ENCODE results near the gene GTF2IRD1.
A peak's percentile ranks its signal among the peaks of the same experiment; 100 is the strongest.
"Not testable (repeated sequence)": the region's sequence is repeated elsewhere in the genome, so short reads cannot be mapped to it uniquely, and the experiment has no call there.

Gene GTF2IRD1

DNA sequence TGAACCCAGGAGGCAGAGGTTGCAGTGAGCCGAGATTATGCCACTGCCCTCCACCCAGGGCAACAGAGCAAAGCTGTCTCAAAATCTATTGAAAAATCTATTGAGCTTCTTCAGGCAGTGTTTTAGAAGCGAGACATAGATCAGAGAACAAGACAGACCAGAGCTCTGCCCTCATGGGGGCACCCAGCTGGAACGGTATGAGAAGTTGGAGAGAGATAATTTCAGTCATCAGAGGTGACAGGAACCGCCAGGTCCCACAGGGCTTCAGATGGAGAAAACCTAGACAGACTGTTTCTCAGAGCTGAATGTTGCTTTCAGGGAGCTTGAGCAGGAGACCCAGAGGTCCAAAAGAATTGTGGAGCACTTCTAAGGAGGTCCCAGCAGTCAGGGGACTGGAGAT is 14.2 kb upstream of the GTF2IRD1 start:
- peaks cover 3 to 5% of the 10 kb centered on the region in 2 donors for H3K9me3 ChIP-seq (replicated peaks in 1 of 2; ENCODE audit: control insufficient read depth in 2 of 2, insufficient read depth in 1 of 2, low read depth in 1 of 2, low read length in 2 of 2)
- peaks cover 11 to 17% of the 10 kb centered on the region in 2 donors for H3K4me1 ChIP-seq (ENCODE audit: control insufficient read depth in 2 of 2, insufficient read depth in 1 of 2, low read depth in 1 of 2, low read length in 2 of 2)
- H3K18ac ChIP-seq (ENCODE audit: low read length): no peak overlapping the region
- no peak overlapping the region for H4K91ac ChIP-seq (ENCODE audit: low read depth, low read length, poor library complexity)
- H3K27me3 ChIP-seq (ENCODE audit: control insufficient read depth in 3 of 3, insufficient read depth in 3 of 3, low read depth in 1 of 3, low read length in 3 of 3): no peaks in the 10 kb centered on the region
- H2BK12ac ChIP-seq (ENCODE audit: low read length): no peak overlapping the region
- WGBS, 2 donors (ENCODE audit: extremely low coverage in 2 of 2, insufficient read length in 2 of 2, insufficient replicate concordance in 1 of 2): no CpG with 5 or more reads among the region's 4 CpGs
- H3K4me2 ChIP-seq (ENCODE audit: insufficient read depth, low read length, poor library complexity, severe bottlenecking): no peak overlapping the region
- H3K4ac ChIP-seq (ENCODE audit: low read length): no peak overlapping the region
- H3K9ac ChIP-seq (ENCODE audit: low read depth, low read length, poor library complexity): no peak overlapping the region
- H2BK5ac ChIP-seq (ENCODE audit: low read length): no peak overlapping the region
- no peak overlapping the region for H4K8ac ChIP-seq (ENCODE audit: low read depth, low read length)
- DNase-seq (ENCODE audit: low spot score): no peak
- no peaks in the 10 kb centered on the region for H3K36me3 ChIP-seq (replicated peaks in 1 of 2; ENCODE audit: control insufficient read depth in 2 of 2, insufficient read depth in 2 of 2, low read length in 2 of 2)
- H2AK5ac ChIP-seq (ENCODE audit: low read depth, low read length): no peak overlapping the region
- no peaks in the 10 kb centered on the region for H3K79me1 ChIP-seq (ENCODE audit: low read depth, low read length)
- no peak overlapping the region for H2AFZ ChIP-seq (ENCODE audit: low read length)
- H3K14ac ChIP-seq (ENCODE audit: low read length): no peak overlapping the region
- no peak overlapping the region for H2BK15ac ChIP-seq (ENCODE audit: low read length)
- H3K23ac ChIP-seq (ENCODE audit: low read depth, low read length, poor library complexity): no peak overlapping the region
- H2BK120ac ChIP-seq (ENCODE audit: low read depth, low read length): no peak overlapping the region
- H3K4me3 ChIP-seq (ENCODE audit: low read length in 2 of 2): no peak overlapping the region
- no peak overlapping the region for H3K27ac ChIP-seq (replicated peaks; ENCODE audit: low read length)

GRCh38 chr7:74440143-74440542 is 13.6 kb upstream of the GTF2IRD1 start:
- H3K79me1 ChIP-seq (ENCODE audit: low read depth, low read length); H4K91ac ChIP-seq (ENCODE audit: low read depth, low read length, poor library complexity); H2BK5ac ChIP-seq (ENCODE audit: low read length); H2BK120ac ChIP-seq (ENCODE audit: low read depth, low read length); H2BK12ac ChIP-seq (ENCODE audit: low read length); H3K23ac ChIP-seq (ENCODE audit: low read depth, low read length, poor library complexity); H3K4me3 ChIP-seq (ENCODE audit: low read length in 2 of 2); H4K8ac ChIP-seq (ENCODE audit: low read depth, low read length); H2AFZ ChIP-seq (ENCODE audit: low read length); H3K14ac ChIP-seq (ENCODE audit: low read length); H3K9ac ChIP-seq (ENCODE audit: low read depth, low read length, poor library complexity); H3K4ac ChIP-seq (ENCODE audit: low read length); H3K27me3 ChIP-seq (ENCODE audit: control insufficient read depth in 3 of 3, insufficient read depth in 3 of 3, low read depth in 1 of 3, low read length in 3 of 3); H3K18ac ChIP-seq (ENCODE audit: low read length); H3K4me2 ChIP-seq (ENCODE audit: insufficient read depth, low read length, poor library complexity, severe bottlenecking); DNase-seq (ENCODE audit: low spot score); H3K27ac ChIP-seq (replicated peaks; ENCODE audit: low read length); H2AK5ac ChIP-seq (ENCODE audit: low read depth, low read length); H3K36me3 ChIP-seq (replicated peaks in 1 of 2; ENCODE audit: control insufficient read depth in 2 of 2, insufficient read depth in 2 of 2, low read length in 2 of 2); H2BK15ac ChIP-seq (ENCODE audit: low read length); H3K9me3 ChIP-seq (replicated peaks in 1 of 2; ENCODE audit: control insufficient read depth in 2 of 2, insufficient read depth in 1 of 2, low read depth in 1 of 2, low read length in 2 of 2): not testable (repeated sequence)
- no CpG with 5 or more reads among the region's 3 CpGs for WGBS, 2 donors (ENCODE audit: extremely low coverage in 2 of 2, insufficient read length in 2 of 2, insufficient replicate concordance in 1 of 2)
- H3K4me1 ChIP-seq (ENCODE audit: control insufficient read depth in 2 of 2, insufficient read depth in 1 of 2, low read depth in 1 of 2, low read length in 2 of 2): peaks cover 11 to 17% of the 10 kb centered on the region in 2 donors

DNA sequence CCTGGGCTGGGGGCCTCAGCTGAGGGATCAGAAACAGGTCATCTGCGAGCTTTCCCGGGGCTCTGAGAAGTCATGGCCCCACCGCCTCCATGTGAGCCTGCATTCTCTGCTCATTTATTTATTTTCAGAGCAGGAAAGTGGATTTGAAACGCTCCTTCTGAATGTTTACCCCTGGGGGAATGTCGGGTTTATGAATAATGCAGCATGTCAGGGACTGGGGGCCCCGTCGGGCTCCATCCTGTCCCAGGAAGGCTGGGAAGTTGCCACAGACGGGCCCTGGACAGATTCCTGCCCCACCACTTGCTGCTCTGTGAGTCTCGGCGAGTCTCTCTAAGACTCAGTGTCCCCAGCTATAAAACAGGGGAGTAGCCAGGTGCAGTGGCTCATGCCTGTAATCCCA is 11.9 kb upstream of the GTF2IRD1 start:
- H3K4me1 ChIP-seq (ENCODE audit: control insufficient read depth in 2 of 2, insufficient read depth in 1 of 2, low read depth in 1 of 2, low read length in 2 of 2): peaks cover 11 to 17% of the 10 kb centered on the region in 2 donors
- no peak overlapping the region for H2BK5ac ChIP-seq (ENCODE audit: low read length)
- no peak overlapping the region for H3K14ac ChIP-seq (ENCODE audit: low read length)
- no peaks in the 10 kb centered on the region for H3K36me3 ChIP-seq (replicated peaks in 1 of 2; ENCODE audit: control insufficient read depth in 2 of 2, insufficient read depth in 2 of 2, low read length in 2 of 2)
- DNase-seq (ENCODE audit: low spot score): no peak
- no peak overlapping the region for H3K4ac ChIP-seq (ENCODE audit: low read length)
- no peak overlapping the region for H2AK5ac ChIP-seq (ENCODE audit: low read depth, low read length)
- no peak overlapping the region for H3K4me2 ChIP-seq (ENCODE audit: insufficient read depth, low read length, poor library complexity, severe bottlenecking)
- H3K9me3 ChIP-seq (replicated peaks in 1 of 2; ENCODE audit: control insufficient read depth in 2 of 2, insufficient read depth in 1 of 2, low read depth in 1 of 2, low read length in 2 of 2): peaks cover 1 to 5% of the 10 kb centered on the region in 2 donors
- H2BK15ac ChIP-seq (ENCODE audit: low read length): no peak overlapping the region
- whole genome bisulfite sequencing, 2 donors (ENCODE audit: extremely low coverage in 2 of 2, insufficient read length in 2 of 2, insufficient replicate concordance in 1 of 2): no CpG with 5 or more reads among the region's 10 CpGs
- no peak overlapping the region for H3K27ac ChIP-seq (replicated peaks; ENCODE audit: low read length)
- no peak overlapping the region for H3K9ac ChIP-seq (ENCODE audit: low read depth, low read length, poor library complexity)
- H2BK120ac ChIP-seq (ENCODE audit: low read depth, low read length): no peak overlapping the region
- H3K27me3 ChIP-seq (ENCODE audit: control insufficient read depth in 3 of 3, insufficient read depth in 3 of 3, low read depth in 1 of 3, low read length in 3 of 3): no peaks in the 10 kb centered on the region
- H2AFZ ChIP-seq (ENCODE audit: low read length): peak overlapping the region; percentile 76
- H3K79me1 ChIP-seq (ENCODE audit: low read depth, low read length): no peaks in the 10 kb centered on the region
- H4K91ac ChIP-seq (ENCODE audit: low read depth, low read length, poor library complexity): no peak overlapping the region
- H3K18ac ChIP-seq (ENCODE audit: low read length): no peak overlapping the region
- H2BK12ac ChIP-seq (ENCODE audit: low read length): no peak overlapping the region
- H3K23ac ChIP-seq (ENCODE audit: low read depth, low read length, poor library complexity): no peak overlapping the region
- no peak overlapping the region for H4K8ac ChIP-seq (ENCODE audit: low read depth, low read length)
- no peak overlapping the region for H3K4me3 ChIP-seq (ENCODE audit: low read length in 2 of 2)

DNA sequence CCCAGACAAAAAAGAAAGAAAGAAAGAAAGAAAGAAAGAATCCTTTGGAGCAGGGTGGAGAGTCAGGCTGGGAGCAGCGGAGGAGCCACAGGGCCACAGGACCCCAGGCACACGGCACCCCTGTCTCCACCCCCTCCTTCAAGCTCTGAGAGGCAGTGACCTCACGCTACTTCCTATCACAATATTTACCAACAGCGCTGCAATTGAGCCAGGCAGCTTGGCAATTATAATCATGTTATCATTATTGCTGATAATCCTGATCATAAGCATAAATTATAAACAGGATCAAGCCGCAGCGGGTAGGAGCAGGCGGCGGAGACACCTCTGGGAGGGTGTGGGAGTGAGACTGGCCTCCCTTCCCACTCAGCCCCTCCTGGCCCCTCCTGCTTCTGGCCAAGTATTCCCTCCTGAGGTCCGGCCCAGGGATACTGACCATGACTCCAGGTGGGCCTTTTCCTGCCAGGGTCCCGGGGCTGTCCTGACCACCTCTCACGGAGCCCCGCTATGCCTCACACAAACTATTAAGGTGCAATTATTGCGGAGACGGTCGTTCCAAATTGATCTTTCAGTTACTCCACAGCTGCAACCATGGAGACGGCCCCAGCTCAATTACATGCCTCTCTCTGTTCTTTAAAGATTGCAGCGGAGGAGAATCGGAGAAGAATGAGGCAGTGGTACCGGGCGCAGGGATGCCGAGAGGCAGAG is 10.0 kb upstream of the GTF2IRD1 start:
- Histone ChIP-seq H3K4ac (ENCODE audit: low read length) (no peak overlapping the region), H2BK5ac (ENCODE audit: low read length) (no peak overlapping the region), H3K27ac (replicated peaks; ENCODE audit: low read length) (peak overlapping the region; percentile 22), H3K4me3 (ENCODE audit: low read length in 2 of 2) (no peak overlapping the region), H3K4me2 (ENCODE audit: insufficient read depth, low read length, poor library complexity, severe bottlenecking) (peak overlapping the region; percentile 3), H3K9me3 (replicated peaks in 1 of 2; ENCODE audit: control insufficient read depth in 2 of 2, insufficient read depth in 1 of 2, low read depth in 1 of 2, low read length in 2 of 2) (no peaks in the 10 kb centered on the region), H4K91ac (ENCODE audit: low read depth, low read length, poor library complexity) (no peak overlapping the region), H3K4me1 (ENCODE audit: control insufficient read depth in 2 of 2, insufficient read depth in 1 of 2, low read depth in 1 of 2, low read length in 2 of 2) (peaks cover 11 to 17% of the 10 kb centered on the region in 2 donors), H3K79me1 (ENCODE audit: low read depth, low read length) (no peaks in the 10 kb centered on the region), H2BK120ac (ENCODE audit: low read depth, low read length) (no peak overlapping the region), H2BK15ac (ENCODE audit: low read length) (no peak overlapping the region), H2AK5ac (ENCODE audit: low read depth, low read length) (no peak overlapping the region), H3K23ac (ENCODE audit: low read depth, low read length, poor library complexity) (peak overlapping the region; percentile 35), H3K9ac (ENCODE audit: low read depth, low read length, poor library complexity) (no peak overlapping the region), H3K18ac (ENCODE audit: low read length) (peak overlapping the region; percentile 77), H3K27me3 (ENCODE audit: control insufficient read depth in 3 of 3, insufficient read depth in 3 of 3, low read depth in 1 of 3, low read length in 3 of 3) (no peaks in the 10 kb centered on the region), H3K36me3 (replicated peaks in 1 of 2; ENCODE audit: control insufficient read depth in 2 of 2, insufficient read depth in 2 of 2, low read length in 2 of 2) (no peaks in the 10 kb centered on the region), H2AFZ (ENCODE audit: low read length) (peak overlapping the region; percentile 72), H2BK12ac (ENCODE audit: low read length) (peak overlapping the region; percentile 22), H4K8ac (ENCODE audit: low read depth, low read length) (no peak overlapping the region), H3K14ac (ENCODE audit: low read length) (no peak overlapping the region)
- no CpG with 5 or more reads among the region's 21 CpGs for WGBS, 2 donors (ENCODE audit: extremely low coverage in 2 of 2, insufficient read length in 2 of 2, insufficient replicate concordance in 1 of 2)
- no peak for DNase-seq (ENCODE audit: low spot score)

All from neuronal stem cell (in vitro differentiated cells).